ENCODE data around the gene BCKDHA.

BCKDHA gene

GRCh38 chr19:41391618-41392017 lies 6.0 kb upstream of the BCKDHA start:
- Histone ChIP-seq H3K4me3 (ENCODE audit: low read depth in 1 of 2, low read length in 2 of 2) (no peak overlapping the region), H4K20me1 (ENCODE audit: insufficient read depth, low read length) (peaks cover 7% of the 10 kb centered on the region; the same call in 1 of the 2 replicates), H3K27ac (ENCODE audit: low read length) (no peak overlapping the region), H3K9me3 (ENCODE audit: insufficient read depth, low read length, severe bottlenecking) (no peaks in the 10 kb centered on the region), H3K4me1 (ENCODE audit: insufficient read depth, low read length) (peaks cover 17% of the 10 kb centered on the region), H3K27me3 (ENCODE audit: insufficient read depth, low read length, poor library complexity) (no peaks in the 10 kb centered on the region), H3K9ac (ENCODE audit: low read depth, low read length) (no peak overlapping the region), H3K4me2 (ENCODE audit: insufficient read depth, low read length) (no peak overlapping the region), H3K79me2 (ENCODE audit: insufficient read depth, low read length) (peaks cover 26% of the 10 kb centered on the region), H2AFZ (ENCODE audit: low read depth, low read length) (no peak overlapping the region), H3K36me3 (ENCODE audit: insufficient read depth, low read length) (peaks cover 55% of the 10 kb centered on the region)
- ATAC-seq (ENCODE audit: insufficient read depth, low read depth) = no peak
- no peak for TF ChIP-seq EZH2 (IDR thresholded peaks at IDR 0.05; ENCODE audit: borderline replicate concordance, low read depth, low read length, severe bottlenecking)
- TF ChIP-seq, protein P1, sequence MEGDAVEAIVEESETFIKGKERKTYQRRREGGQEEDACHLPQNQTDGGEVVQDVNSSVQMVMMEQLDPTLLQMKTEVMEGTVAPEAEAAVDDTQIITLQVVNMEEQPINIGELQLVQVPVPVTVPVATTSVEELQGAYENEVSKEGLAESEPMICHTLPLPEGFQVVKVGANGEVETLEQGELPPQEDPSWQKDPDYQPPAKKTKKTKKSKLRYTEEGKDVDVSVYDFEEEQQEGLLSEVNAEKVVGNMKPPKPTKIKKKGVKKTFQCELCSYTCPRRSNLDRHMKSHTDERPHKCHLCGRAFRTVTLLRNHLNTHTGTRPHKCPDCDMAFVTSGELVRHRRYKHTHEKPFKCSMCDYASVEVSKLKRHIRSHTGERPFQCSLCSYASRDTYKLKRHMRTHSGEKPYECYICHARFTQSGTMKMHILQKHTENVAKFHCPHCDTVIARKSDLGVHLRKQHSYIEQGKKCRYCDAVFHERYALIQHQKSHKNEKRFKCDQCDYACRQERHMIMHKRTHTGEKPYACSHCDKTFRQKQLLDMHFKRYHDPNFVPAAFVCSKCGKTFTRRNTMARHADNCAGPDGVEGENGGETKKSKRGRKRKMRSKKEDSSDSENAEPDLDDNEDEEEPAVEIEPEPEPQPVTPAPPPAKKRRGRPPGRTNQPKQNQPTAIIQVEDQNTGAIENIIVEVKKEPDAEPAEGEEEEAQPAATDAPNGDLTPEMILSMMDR (IDR thresholded peaks at IDR 0.05; ENCODE audit: borderline replicate concordance, extremely low read depth, low read length, poor library complexity, severe bottlenecking) = no peak
- no peak for DNase-seq

DNA sequence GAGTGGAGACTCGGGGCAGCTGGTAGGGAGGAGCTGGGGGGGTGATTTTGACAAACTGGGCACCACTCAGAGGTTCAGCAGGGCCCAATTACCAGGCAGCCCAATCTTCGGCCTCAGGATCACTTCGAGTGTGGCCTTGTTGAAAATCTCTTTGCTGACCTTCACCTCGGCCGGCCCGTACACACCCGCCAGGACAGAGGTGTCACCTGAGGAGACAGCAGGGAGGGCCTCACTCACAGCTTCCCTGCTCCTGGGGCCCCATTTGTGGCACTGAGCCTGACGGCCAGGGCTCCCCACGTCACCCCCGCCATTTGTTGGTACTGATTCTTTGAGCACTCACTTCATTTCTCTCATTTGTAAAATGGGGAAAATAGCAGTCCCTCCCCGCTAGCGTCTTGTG lies 4.8 kb upstream of the BCKDHA start:
- Histone ChIP-seq H3K36me3 (ENCODE audit: insufficient read depth, low read length) (peaks cover 44% of the 10 kb centered on the region), H2AFZ (ENCODE audit: low read depth, low read length) (no peak overlapping the region), H3K9ac (ENCODE audit: low read depth, low read length) (no peak overlapping the region), H3K79me2 (ENCODE audit: insufficient read depth, low read length) (peaks cover 33% of the 10 kb centered on the region), H3K4me1 (ENCODE audit: insufficient read depth, low read length) (peaks cover 17% of the 10 kb centered on the region), H3K9me3 (ENCODE audit: insufficient read depth, low read length, severe bottlenecking) (no peaks in the 10 kb centered on the region), H3K27ac (ENCODE audit: low read length) (no peak overlapping the region), H3K27me3 (ENCODE audit: insufficient read depth, low read length, poor library complexity) (no peaks in the 10 kb centered on the region), H4K20me1 (ENCODE audit: insufficient read depth, low read length) (peaks cover 7% of the 10 kb centered on the region; the same call in 1 of the 2 replicates), H3K4me2 (ENCODE audit: insufficient read depth, low read length) (no peak overlapping the region), H3K4me3 (ENCODE audit: low read depth in 1 of 2, low read length in 2 of 2) (no peak overlapping the region)
- no peak for DNase-seq
- TF ChIP-seq, protein P1 (IDR thresholded peaks at IDR 0.05; ENCODE audit: borderline replicate concordance, extremely low read depth, low read length, poor library complexity, severe bottlenecking) = no peak
- TF ChIP-seq EZH2 (IDR thresholded peaks at IDR 0.05; ENCODE audit: borderline replicate concordance, low read depth, low read length, severe bottlenecking) = no peak
- ATAC-seq (ENCODE audit: insufficient read depth, low read depth) = no peak

DNA sequence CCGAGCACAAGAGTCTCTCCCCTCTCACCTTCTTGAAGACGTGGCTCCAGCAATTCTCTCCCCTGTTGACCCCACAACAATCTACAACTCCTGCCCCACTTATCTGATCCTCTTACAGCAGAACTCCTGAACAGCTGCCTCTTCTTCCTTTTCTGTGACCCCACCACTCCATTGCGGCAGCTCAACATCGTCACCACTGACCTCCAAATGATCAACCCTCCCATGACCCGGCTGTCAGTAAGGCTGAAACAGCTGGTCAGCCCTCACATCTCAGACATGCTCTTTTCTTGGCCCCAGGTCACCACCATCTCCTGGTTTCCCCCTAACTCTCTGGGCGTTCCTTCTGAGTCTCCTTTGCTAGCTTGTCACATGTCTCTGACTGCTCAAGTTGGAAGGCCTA lies 2.3 kb upstream of the BCKDHA start:
- no peak for ATAC-seq (ENCODE audit: insufficient read depth, low read depth)
- Histone ChIP-seq H3K9me3 (ENCODE audit: insufficient read depth, low read length, severe bottlenecking) (no peaks in the 10 kb centered on the region), H3K9ac (ENCODE audit: low read depth, low read length) (no peak overlapping the region), H3K27me3 (ENCODE audit: insufficient read depth, low read length, poor library complexity) (no peaks in the 10 kb centered on the region), H3K4me1 (ENCODE audit: insufficient read depth, low read length) (peaks cover 33% of the 10 kb centered on the region), H3K79me2 (ENCODE audit: insufficient read depth, low read length) (peaks cover 56% of the 10 kb centered on the region), H3K36me3 (ENCODE audit: insufficient read depth, low read length) (peaks cover 23% of the 10 kb centered on the region), H3K27ac (ENCODE audit: low read length) (no peak overlapping the region), H3K4me3 (ENCODE audit: low read depth in 1 of 2, low read length in 2 of 2) (peak overlapping the region in 1 of 2 experiments; percentile 85; a peak in 1 of 4 replicates), H3K4me2 (ENCODE audit: insufficient read depth, low read length) (peak overlapping the region; percentile 93), H4K20me1 (ENCODE audit: insufficient read depth, low read length) (peaks cover 7% of the 10 kb centered on the region; the same call in 1 of the 2 replicates), H2AFZ (ENCODE audit: low read depth, low read length) (no peak overlapping the region)
- DNase-seq = no peak
- TF ChIP-seq, protein P1 (IDR thresholded peaks at IDR 0.05; ENCODE audit: borderline replicate concordance, extremely low read depth, low read length, poor library complexity, severe bottlenecking) = no peak
- no peak for TF ChIP-seq EZH2 (IDR thresholded peaks at IDR 0.05; ENCODE audit: borderline replicate concordance, low read depth, low read length, severe bottlenecking)

DNA sequence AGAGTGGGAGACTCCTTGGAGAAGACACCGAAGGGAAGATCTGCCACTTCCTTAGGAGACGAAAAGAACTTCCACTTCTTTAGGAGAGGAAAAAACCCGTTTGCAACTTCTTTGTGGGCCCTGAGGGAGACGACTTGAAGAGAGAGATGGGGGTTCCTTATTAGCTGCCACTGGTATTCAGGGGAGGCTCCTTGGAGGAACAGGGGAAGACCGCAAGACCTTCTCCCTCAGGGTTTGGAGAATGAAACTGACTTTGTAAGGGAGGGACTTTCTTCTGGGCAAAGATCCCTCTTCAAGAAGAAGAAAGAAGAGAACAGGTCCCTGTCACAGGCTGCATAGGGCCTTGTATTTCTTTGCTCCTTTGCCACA lies 416 bp downstream of the BCKDHA start:
- Histone ChIP-seq H3K27me3 (ENCODE audit: insufficient read depth, low read length, poor library complexity) (no peaks in the 10 kb centered on the region), H3K4me3 (ENCODE audit: low read depth in 1 of 2, low read length in 2 of 2) (peak overlapping the region; percentile 71 to 82), H3K36me3 (ENCODE audit: insufficient read depth, low read length) (peaks cover 2% of the 10 kb centered on the region; the same call in 1 of the 2 replicates), H2AFZ (ENCODE audit: low read depth, low read length) (peak overlapping the region; percentile 73), H3K9me3 (ENCODE audit: insufficient read depth, low read length, severe bottlenecking) (no peaks in the 10 kb centered on the region), H3K9ac (ENCODE audit: low read depth, low read length) (peak overlapping the region; percentile 75), H3K27ac (ENCODE audit: low read length) (peak overlapping the region; percentile 93), H3K4me2 (ENCODE audit: insufficient read depth, low read length) (peak overlapping the region; percentile 93), H4K20me1 (ENCODE audit: insufficient read depth, low read length) (no peaks in the 10 kb centered on the region), H3K79me2 (ENCODE audit: insufficient read depth, low read length) (peaks cover 64% of the 10 kb centered on the region), H3K4me1 (ENCODE audit: insufficient read depth, low read length) (peaks cover 33% of the 10 kb centered on the region)
- TF ChIP-seq, protein P1 (IDR thresholded peaks at IDR 0.05; ENCODE audit: borderline replicate concordance, extremely low read depth, low read length, poor library complexity, severe bottlenecking) = no peak
- TF ChIP-seq EZH2 (IDR thresholded peaks at IDR 0.05; ENCODE audit: borderline replicate concordance, low read depth, low read length, severe bottlenecking) = no peak
- no peak for DNase-seq
- no peak for ATAC-seq (ENCODE audit: insufficient read depth, low read depth)
